Measurements from ENCODE around the gene ZNF423. TPM values are rescaled to one million over a fixed set of nuclear protein-coding genes. Genes with fewer than 3 reads are reported as not detected.

The ZNF423 gene
- total RNA-seq, 1 donor from 2014 or later: 16.7 TPM

DNA sequence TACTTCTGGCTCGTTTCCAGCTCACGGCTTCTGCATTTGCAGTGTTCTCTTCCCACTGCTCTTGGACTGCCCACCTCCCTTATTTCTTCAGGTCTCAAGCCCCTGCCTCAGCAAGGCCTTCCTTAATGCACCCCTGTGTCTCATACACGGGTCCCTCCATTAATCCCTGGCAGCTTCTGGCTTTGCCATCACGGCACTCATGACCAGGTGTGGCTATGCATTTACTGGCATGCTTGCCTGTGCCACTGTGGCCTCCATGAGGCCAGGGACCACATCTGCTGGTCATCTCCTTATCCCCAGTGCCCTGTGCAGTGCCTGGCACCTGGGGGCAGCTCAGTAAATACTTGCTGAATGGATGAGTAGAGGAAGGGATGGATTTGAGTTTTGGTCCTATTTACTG, 368.2 kb downstream of the ZNF423 start:
- H3K9ac ChIP-seq (ENCODE audit: low read depth in 1 of 3, low read length in 3 of 3): no peak overlapping the region
- no peaks in the 10 kb centered on the region for H3K9me3 ChIP-seq (ENCODE audit: control insufficient read depth in 3 of 3, low read length in 3 of 3)
- peaks cover 12 to 21% (median 17%) of the 10 kb centered on the region in 3 donors for H3K4me1 ChIP-seq (ENCODE audit: control insufficient read depth in 3 of 3, insufficient read depth in 3 of 3, low read length in 3 of 3)
- H3K27ac ChIP-seq (ENCODE audit: low read depth, low read length): no peak overlapping the region
- peaks cover 0 to 7% (median 2%) of the 10 kb centered on the region in 3 donors for H3K36me3 ChIP-seq (ENCODE audit: control insufficient read depth in 3 of 3, insufficient read depth in 3 of 3, low read length in 3 of 3)
- no peak overlapping the region for H3K4me3 ChIP-seq (ENCODE audit: low read length in 3 of 3)
- no peaks in the 10 kb centered on the region for H3K27me3 ChIP-seq (ENCODE audit: control insufficient read depth in 3 of 3, insufficient read depth in 3 of 3, low read length in 3 of 3)

- Histone ChIP-seq H3K9me3 (ENCODE audit: control insufficient read depth in 3 of 3, low read length in 3 of 3) (no peaks in the 10 kb centered on the region), H3K27ac (ENCODE audit: low read depth, low read length) (no peak overlapping the region), H3K4me3 (ENCODE audit: low read length in 3 of 3) (no peak overlapping the region), H3K4me1 (ENCODE audit: control insufficient read depth in 3 of 3, insufficient read depth in 3 of 3, low read length in 3 of 3) (peaks cover 6 to 10% (median 8%) of the 10 kb centered on the region in 3 donors), H3K9ac (ENCODE audit: low read depth in 1 of 3, low read length in 3 of 3) (no peak overlapping the region), H3K27me3 (ENCODE audit: control insufficient read depth in 3 of 3, insufficient read depth in 3 of 3, low read length in 3 of 3) (no peaks in the 10 kb centered on the region), H3K36me3 (ENCODE audit: control insufficient read depth in 3 of 3, insufficient read depth in 3 of 3, low read length in 3 of 3) (peaks cover 0 to 7% (median 2%) of the 10 kb centered on the region in 3 donors)
Observed at GRCh38 chr16:49486400-49486799, 369.5 kb downstream of the ZNF423 start.

DNA sequence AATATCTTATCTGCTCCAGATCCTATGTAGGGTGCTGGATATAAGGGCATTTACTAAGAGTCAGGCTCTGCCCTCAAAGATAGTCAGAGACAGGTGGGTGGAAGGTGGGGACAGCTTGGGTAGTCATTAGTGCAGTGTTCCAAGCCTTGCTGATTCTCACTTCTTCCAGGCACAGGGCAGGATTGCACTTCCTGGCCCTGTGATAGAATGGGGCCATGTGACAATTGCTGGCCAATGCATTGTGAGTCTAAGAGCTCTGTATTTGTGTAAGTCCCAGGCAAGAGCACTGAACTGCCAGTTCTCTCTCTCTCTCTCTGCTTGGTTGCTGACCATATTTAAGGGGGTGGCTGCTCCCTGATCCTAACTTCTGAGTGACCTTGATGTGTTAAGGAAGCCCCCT, 370.2 kb downstream of the ZNF423 start:
- H3K27ac ChIP-seq (ENCODE audit: low read depth, low read length): no peak overlapping the region
- no peaks in the 10 kb centered on the region for H3K9me3 ChIP-seq (ENCODE audit: control insufficient read depth in 3 of 3, low read length in 3 of 3)
- H3K27me3 ChIP-seq (ENCODE audit: control insufficient read depth in 3 of 3, insufficient read depth in 3 of 3, low read length in 3 of 3): no peaks in the 10 kb centered on the region
- H3K4me3 ChIP-seq (ENCODE audit: low read length in 3 of 3): no peak overlapping the region
- H3K36me3 ChIP-seq (ENCODE audit: control insufficient read depth in 3 of 3, insufficient read depth in 3 of 3, low read length in 3 of 3): peaks cover 0 to 7% (median 2%) of the 10 kb centered on the region in 3 donors
- H3K9ac ChIP-seq (ENCODE audit: low read depth in 1 of 3, low read length in 3 of 3): no peak overlapping the region
- H3K4me1 ChIP-seq (ENCODE audit: control insufficient read depth in 3 of 3, insufficient read depth in 3 of 3, low read length in 3 of 3): peaks cover 6 to 10% (median 8%) of the 10 kb centered on the region in 3 donors

DNA sequence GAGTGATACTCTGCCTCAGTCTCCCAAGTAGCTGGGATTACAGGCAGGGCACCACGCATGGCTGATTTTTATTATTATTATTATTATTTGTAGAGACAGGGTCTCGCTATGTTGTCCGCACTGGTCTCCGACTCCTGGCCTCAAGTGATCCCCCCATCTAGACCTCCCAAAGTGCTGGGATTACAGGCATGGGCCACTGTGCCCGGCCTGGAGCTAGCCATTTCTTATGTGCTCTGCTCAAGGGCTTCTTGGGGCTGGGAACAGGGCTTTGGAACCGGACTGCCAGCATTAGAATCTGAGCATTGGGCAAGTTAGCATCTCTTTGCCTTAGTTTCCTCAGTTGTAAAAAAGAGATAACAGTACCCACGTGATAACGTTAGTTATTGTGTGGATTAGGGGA, 371.0 kb downstream of the ZNF423 start:
- peak overlapping the region in 2 of 3 donors; percentile 56 to 58 for H3K4me3 ChIP-seq (ENCODE audit: low read length in 3 of 3)

DNA sequence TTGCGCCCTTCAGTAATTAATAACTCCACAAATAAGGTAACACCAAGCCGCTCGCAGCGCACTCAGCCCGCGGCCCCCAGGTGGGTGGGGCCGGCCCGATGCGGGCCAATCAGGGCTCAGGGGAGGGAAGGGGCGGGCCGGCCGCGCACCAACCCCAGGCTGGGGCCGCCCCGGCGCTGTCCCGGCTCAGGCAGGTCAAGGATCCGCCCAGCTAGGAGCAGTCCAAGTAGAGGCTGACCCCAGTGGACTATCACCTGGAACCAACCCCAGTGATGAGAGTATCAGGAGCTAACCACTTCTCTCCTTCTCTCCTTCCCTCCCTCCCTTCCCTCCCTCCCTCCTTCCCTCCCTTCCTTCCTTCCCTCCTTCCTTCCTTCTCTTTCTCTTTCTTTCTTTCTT, 371.5 kb downstream of the ZNF423 start:
- peak overlapping the region; percentile 28 for H3K27ac ChIP-seq (ENCODE audit: low read depth, low read length)
- peaks cover 6 to 10% (median 8%) of the 10 kb centered on the region in 3 donors for H3K4me1 ChIP-seq (ENCODE audit: control insufficient read depth in 3 of 3, insufficient read depth in 3 of 3, low read length in 3 of 3)
- peak overlapping the region in 1 of 3 donors; percentile 55 for H3K9ac ChIP-seq (ENCODE audit: low read depth in 1 of 3, low read length in 3 of 3)
- H3K9me3 ChIP-seq (ENCODE audit: control insufficient read depth in 3 of 3, low read length in 3 of 3): no peaks in the 10 kb centered on the region
- H3K4me3 ChIP-seq (ENCODE audit: low read length in 3 of 3): peak overlapping the region; percentile 35 to 58 (median 56)
- no peaks in the 10 kb centered on the region for H3K27me3 ChIP-seq (ENCODE audit: control insufficient read depth in 3 of 3, insufficient read depth in 3 of 3, low read length in 3 of 3)
- H3K36me3 ChIP-seq (ENCODE audit: control insufficient read depth in 3 of 3, insufficient read depth in 3 of 3, low read length in 3 of 3): no peaks in the 10 kb centered on the region

More for the DNA sequence above, 371.0 kb downstream of the ZNF423 start:
- Histone ChIP-seq H3K27me3 (ENCODE audit: control insufficient read depth in 3 of 3, insufficient read depth in 3 of 3, low read length in 3 of 3) (no peaks in the 10 kb centered on the region), H3K9ac (ENCODE audit: low read depth in 1 of 3, low read length in 3 of 3) (peak overlapping the region in 1 of 3 donors; percentile 33), H3K4me1 (ENCODE audit: control insufficient read depth in 3 of 3, insufficient read depth in 3 of 3, low read length in 3 of 3) (peaks cover 6 to 10% (median 8%) of the 10 kb centered on the region in 3 donors), H3K27ac (ENCODE audit: low read depth, low read length) (peak overlapping the region; percentile 28), H3K9me3 (ENCODE audit: control insufficient read depth in 3 of 3, low read length in 3 of 3) (no peaks in the 10 kb centered on the region), H3K36me3 (ENCODE audit: control insufficient read depth in 3 of 3, insufficient read depth in 3 of 3, low read length in 3 of 3) (peaks cover 0 to 3% (median under 1%) of the 10 kb centered on the region in 3 donors)

GRCh38 chr16:49483651-49484450, 372.1 kb downstream of the ZNF423 start:
- H3K36me3 ChIP-seq (ENCODE audit: control insufficient read depth in 3 of 3, insufficient read depth in 3 of 3, low read length in 3 of 3): no peaks in the 10 kb centered on the region
- no peaks in the 10 kb centered on the region for H3K27me3 ChIP-seq (ENCODE audit: control insufficient read depth in 3 of 3, insufficient read depth in 3 of 3, low read length in 3 of 3)
- peak overlapping the region; percentile 28 for H3K27ac ChIP-seq (ENCODE audit: low read depth, low read length)
- H3K4me3 ChIP-seq (ENCODE audit: low read length in 3 of 3): peak overlapping the region; percentile 16 to 35 (median 33)
- H3K4me1 ChIP-seq (ENCODE audit: control insufficient read depth in 3 of 3, insufficient read depth in 3 of 3, low read length in 3 of 3): peaks cover 6 to 10% (median 8%) of the 10 kb centered on the region in 3 donors
- no peaks in the 10 kb centered on the region for H3K9me3 ChIP-seq (ENCODE audit: control insufficient read depth in 3 of 3, low read length in 3 of 3)
- H3K9ac ChIP-seq (ENCODE audit: low read depth in 1 of 3, low read length in 3 of 3): peak overlapping the region in 1 of 3 donors; percentile 55

- Histone ChIP-seq H3K36me3 (ENCODE audit: control insufficient read depth in 3 of 3, insufficient read depth in 3 of 3, low read length in 3 of 3) (no peaks in the 10 kb centered on the region), H3K27ac (ENCODE audit: low read depth, low read length) (no peak overlapping the region), H3K9me3 (ENCODE audit: control insufficient read depth in 3 of 3, low read length in 3 of 3) (no peaks in the 10 kb centered on the region)
Observed at GRCh38 chr16:49483251-49483650, 372.7 kb downstream of the ZNF423 start.

GRCh38 chr16:49482690-49483089, 373.2 kb downstream of the ZNF423 start:
- H3K4me1 ChIP-seq (ENCODE audit: control insufficient read depth in 3 of 3, insufficient read depth in 3 of 3, low read length in 3 of 3): peaks cover 6 to 10% (median 8%) of the 10 kb centered on the region in 3 donors
- H3K9ac ChIP-seq (ENCODE audit: low read depth in 1 of 3, low read length in 3 of 3): no peak overlapping the region
- no peaks in the 10 kb centered on the region for H3K27me3 ChIP-seq (ENCODE audit: control insufficient read depth in 3 of 3, insufficient read depth in 3 of 3, low read length in 3 of 3)
- H3K27ac ChIP-seq (ENCODE audit: low read depth, low read length): no peak overlapping the region
- H3K4me3 ChIP-seq (ENCODE audit: low read length in 3 of 3): no peak overlapping the region
- H3K9me3 ChIP-seq (ENCODE audit: control insufficient read depth in 3 of 3, low read length in 3 of 3): no peaks in the 10 kb centered on the region
- H3K36me3 ChIP-seq (ENCODE audit: control insufficient read depth in 3 of 3, insufficient read depth in 3 of 3, low read length in 3 of 3): no peaks in the 10 kb centered on the region

More at GRCh38 chr16:49483251-49483650, 372.7 kb downstream of the ZNF423 start:
- Histone ChIP-seq H3K27me3 (ENCODE audit: control insufficient read depth in 3 of 3, insufficient read depth in 3 of 3, low read length in 3 of 3) (no peaks in the 10 kb centered on the region), H3K4me1 (ENCODE audit: control insufficient read depth in 3 of 3, insufficient read depth in 3 of 3, low read length in 3 of 3) (peaks cover 6 to 10% (median 8%) of the 10 kb centered on the region in 3 donors), H3K9ac (ENCODE audit: low read depth in 1 of 3, low read length in 3 of 3) (no peak overlapping the region), H3K4me3 (ENCODE audit: low read length in 3 of 3) (no peak overlapping the region)

- Histone ChIP-seq H3K9ac (ENCODE audit: low read depth in 1 of 3, low read length in 3 of 3) (no peak overlapping the region), H3K36me3 (ENCODE audit: control insufficient read depth in 3 of 3, insufficient read depth in 3 of 3, low read length in 3 of 3) (no peaks in the 10 kb centered on the region)
Observed at GRCh38 chr16:49478616-49479015, 377.3 kb downstream of the ZNF423 start.

GRCh38 chr16:49478107-49478506, 377.8 kb downstream of the ZNF423 start:
- H3K9me3 ChIP-seq (ENCODE audit: control insufficient read depth in 3 of 3, low read length in 3 of 3): no peaks in the 10 kb centered on the region
- no peaks in the 10 kb centered on the region for H3K4me1 ChIP-seq (ENCODE audit: control insufficient read depth in 3 of 3, insufficient read depth in 3 of 3, low read length in 3 of 3)
- no peaks in the 10 kb centered on the region for H3K36me3 ChIP-seq (ENCODE audit: control insufficient read depth in 3 of 3, insufficient read depth in 3 of 3, low read length in 3 of 3)
- no peak overlapping the region for H3K27ac ChIP-seq (ENCODE audit: low read depth, low read length)
- H3K4me3 ChIP-seq (ENCODE audit: low read length in 3 of 3): no peak overlapping the region
- H3K27me3 ChIP-seq (ENCODE audit: control insufficient read depth in 3 of 3, insufficient read depth in 3 of 3, low read length in 3 of 3): peaks cover 0 to 9% (median 4%) of the 10 kb centered on the region in 3 donors
- H3K9ac ChIP-seq (ENCODE audit: low read depth in 1 of 3, low read length in 3 of 3): no peak overlapping the region

More at GRCh38 chr16:49478616-49479015, 377.3 kb downstream of the ZNF423 start:
- no peak overlapping the region for H3K27ac ChIP-seq (ENCODE audit: low read depth, low read length)
- H3K27me3 ChIP-seq (ENCODE audit: control insufficient read depth in 3 of 3, insufficient read depth in 3 of 3, low read length in 3 of 3): peaks cover 0 to 9% (median 2%) of the 10 kb centered on the region in 3 donors
- H3K4me1 ChIP-seq (ENCODE audit: control insufficient read depth in 3 of 3, insufficient read depth in 3 of 3, low read length in 3 of 3): peaks cover under 1 to 3% (median 2%) of the 10 kb centered on the region in 3 donors
- no peak overlapping the region for H3K4me3 ChIP-seq (ENCODE audit: low read length in 3 of 3)
- H3K9me3 ChIP-seq (ENCODE audit: control insufficient read depth in 3 of 3, low read length in 3 of 3): no peaks in the 10 kb centered on the region
